Measurements from ENCODE around the gene POLA1.
"Not testable (repeated sequence)": the region's sequence is repeated elsewhere in the genome, so short reads cannot be mapped to it uniquely, and the experiment has no call there.

Gene POLA1

DNA sequence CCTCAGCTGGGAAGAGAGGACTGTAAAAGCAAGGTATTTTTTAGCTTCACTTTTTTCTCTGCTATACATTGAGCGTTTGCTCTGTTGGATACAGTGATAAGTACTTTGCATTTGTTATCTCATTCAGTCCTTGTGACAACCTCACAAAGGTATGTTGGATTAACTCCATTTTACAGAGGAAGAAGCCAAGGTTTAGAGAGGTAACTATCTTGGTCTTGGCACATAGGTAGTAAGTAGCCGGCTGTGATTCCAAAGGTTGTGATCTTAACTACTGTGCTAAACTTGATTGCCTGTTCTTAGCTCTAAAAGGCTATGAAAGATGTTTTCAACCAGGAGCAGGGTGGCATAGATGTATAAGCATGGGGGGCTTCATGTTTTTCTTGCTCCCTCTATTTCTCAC, 134.4 kb downstream of the POLA1 start:
- no peak for DNase-seq

DNA sequence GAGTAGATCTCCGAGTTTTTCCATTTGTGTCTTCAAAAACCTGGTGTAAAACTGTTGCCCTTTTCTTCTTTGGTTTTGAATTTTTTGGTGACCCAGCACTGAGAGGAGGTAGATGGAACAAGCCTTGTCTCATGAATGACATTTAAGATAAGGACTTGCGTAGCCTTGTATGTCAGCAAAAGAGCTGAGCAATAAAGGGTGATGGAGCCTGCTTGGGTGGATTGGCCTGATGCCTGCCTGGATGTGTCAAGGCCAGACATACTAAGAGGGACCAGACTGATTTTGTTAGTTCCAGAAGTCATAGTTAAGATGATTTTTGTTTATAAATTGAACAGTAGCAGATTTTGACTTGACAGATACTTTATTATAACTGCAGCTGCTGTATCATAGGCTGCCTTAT, 134.9 kb downstream of the POLA1 start:
- DNase-seq = no peak

DNA sequence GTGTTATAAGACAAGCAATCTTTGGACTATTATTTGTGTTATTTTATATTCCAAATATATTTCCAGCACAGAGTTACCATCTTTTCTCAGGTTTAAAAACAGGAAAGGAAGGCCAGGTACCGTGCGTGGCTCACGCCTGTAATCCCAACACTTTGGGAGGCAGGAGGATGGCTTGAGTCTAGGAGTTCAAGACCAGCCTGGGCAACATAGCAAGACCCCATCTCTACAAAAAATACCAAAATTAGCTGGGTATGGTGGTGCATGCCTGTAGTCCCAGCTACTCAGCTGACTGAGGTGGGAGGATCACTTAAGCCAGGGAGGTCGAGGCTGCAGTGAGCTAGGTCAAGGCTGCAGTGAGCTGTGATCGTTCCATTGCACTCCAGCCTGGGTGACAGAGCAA, 140.0 kb downstream of the POLA1 start:
- no peak for DNase-seq

DNA sequence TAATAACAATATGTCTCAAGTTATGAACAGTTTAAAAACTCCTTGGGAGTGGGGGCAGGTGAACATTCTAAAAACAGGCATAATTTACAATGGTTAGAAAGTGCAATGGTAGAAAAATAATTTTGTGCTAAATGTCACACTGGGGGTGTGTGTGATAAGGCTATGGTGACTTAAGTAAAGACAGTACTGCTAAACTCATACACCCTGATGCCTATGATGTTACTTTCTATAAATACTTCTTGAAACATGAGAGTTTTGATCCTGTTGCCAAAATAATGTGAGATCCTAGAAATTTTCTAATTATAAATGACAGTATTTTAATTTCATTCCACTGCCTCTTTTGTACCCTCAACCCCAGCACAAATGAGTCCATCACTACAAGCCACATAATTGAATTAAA, 144.2 kb downstream of the POLA1 start:
- no peak for DNase-seq

DNA sequence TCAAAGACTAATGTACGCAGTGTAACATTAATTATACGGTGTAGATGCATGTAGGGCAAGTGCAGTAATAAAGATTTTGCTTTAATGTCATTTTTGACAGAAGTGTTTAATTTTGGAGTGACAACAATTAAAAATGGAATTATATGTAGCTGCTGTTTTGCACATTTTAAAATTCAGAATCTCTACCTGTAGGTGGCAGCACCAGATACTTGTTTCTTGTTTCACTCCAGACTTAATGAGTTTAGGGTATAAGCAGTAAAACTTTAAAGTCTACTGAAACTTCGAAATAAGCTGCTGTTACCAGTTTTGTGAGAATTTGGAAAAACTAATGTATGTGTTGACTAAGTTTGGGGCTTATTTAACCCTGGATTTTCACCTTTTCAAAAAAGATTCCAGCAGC, 144.9 kb downstream of the POLA1 start:
- DNase-seq = peak; percentile 30

DNA sequence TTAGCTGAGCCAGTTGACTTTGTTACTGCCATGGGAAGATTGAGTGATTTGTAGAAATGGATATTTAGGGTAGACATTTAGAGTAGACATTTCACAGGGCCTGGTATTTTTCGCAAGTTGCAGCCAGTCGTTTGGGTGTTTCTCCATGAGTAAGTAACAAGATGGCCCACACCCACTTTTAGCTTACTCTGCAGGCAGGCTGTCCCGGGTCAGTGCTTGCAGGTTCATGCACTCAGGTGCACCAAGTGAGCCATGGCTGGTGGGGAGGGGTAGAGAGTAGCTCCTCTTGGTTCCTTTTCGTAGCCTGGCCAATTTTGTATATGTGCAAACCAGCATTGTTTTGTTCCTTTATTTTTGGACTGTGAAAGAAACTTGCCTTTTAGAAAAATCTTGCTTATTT, 145.6 kb downstream of the POLA1 start:
- no peak for DNase-seq

DNA sequence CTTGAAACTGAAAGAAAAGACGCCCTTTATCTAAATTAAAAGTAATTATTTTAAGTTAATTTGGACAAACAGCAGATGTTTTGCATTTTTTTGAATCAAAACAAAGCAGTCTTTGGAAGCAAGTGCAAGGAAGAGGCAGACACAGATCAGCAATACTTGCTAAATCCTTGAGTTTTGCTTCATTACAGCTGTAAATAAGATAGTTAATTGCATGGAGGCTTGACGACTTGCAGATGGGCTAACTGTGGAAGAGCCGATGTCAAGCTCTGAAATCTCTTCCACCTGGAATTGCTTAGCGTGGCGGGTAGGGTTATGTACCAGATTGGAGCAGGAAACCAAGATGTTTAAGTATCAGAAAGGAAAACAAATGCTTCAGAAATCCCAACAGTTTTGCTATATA, 148.8 kb downstream of the POLA1 start:
- DNase-seq = no peak

DNA sequence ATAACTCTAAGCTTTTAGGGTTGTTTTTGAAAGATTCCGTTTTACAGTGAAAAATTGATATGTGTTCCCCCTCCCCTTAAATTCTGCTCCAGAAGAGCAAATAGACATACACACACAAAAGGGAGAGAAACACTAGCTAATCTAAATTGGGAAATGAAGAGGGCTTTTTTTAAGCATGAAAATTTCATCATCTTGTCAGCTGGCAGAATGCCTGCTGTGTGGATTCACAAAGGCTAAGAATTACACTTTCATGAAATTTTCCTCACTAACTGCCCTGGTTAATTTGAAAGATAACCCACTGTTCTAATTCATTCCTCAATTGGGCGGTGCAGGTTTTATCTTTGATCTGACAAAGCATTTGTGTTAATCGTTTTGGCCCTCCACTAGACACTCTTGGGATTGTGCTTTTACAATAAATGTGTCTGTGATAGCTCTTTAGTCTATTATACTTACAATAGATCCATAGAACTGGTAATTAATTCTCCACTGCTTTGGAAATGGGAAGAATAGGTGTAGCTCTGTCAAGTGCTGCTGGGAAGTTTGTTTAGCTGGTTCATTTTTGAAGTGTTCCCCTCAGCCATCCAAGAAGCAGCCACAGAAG, 152.9 kb downstream of the POLA1 start:
- DNase-seq = peak; percentile 89

DNA sequence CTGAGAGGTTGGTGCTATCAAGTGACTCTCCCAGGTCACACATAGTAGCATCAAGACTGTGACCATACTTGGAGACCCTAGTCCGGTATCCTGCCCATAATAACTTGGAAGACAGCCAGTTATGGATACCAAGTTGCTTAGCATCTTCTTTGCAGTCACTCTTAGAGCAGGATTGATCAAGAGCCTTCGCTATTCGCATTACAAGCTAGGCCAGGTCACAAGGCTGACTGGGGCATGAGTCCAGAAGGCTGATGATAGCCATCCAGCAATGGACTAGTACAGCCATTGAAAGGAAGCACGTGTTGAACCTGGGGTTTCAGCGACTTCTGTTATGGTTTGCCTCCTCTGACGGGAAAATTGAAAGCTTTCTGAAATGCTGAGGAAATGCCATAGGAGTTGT, 157.6 kb downstream of the POLA1 start:
- DNase-seq = no peak

DNA sequence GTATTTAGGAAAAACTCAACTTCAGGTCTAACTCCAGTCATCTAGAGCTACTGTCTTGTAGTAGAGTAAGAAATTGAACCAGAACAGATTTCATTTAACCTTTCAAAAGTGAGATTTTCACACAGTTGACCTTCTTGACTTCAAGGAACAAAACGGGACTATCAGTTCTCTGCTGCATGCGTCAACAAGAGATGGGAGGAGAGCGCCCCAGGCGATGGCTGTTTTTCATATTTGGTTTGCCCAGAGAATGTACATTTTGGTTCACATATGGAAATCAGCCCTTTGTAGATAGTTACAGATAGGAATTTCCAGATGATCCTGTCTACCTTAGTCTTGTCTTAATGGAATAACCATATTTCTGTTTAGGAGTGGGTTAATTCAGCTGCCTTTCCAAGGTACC, 158.1 kb downstream of the POLA1 start:
- no peak for DNase-seq

DNA sequence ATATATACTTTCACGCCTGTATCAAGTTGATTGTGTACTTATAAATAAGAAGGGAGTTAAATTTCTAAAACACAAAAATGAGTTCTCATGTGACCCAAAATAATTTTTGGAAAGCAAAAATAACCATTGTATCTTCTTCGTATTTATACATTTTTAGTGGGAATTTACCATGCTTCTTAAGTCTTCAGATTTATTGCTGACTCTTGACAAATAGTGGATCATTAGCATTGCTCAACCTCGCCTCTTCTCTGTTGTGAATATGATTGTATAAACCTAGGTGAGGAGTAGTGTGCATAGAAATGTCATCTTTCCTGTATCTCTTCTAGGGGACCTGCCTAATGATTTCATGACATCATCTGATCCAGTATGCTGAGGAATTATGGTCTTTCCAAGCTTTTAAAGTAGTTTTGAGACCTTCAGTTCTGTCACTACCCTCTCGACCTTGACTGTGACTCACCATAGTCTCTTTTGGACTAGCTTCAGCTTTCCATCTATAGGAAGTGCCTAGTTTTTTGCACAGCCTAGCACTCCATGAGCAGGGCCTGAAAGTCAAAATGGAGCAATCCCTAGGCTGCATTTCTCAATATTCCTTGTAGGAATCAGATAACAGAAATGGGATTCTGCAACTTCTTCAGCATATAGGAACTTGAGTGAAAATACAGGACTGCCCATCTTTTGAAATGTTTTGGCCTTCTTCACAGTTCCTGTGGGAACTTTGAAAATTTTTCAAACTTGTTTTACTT, 164.5 kb downstream of the POLA1 start:
- no peak for DNase-seq

DNA sequence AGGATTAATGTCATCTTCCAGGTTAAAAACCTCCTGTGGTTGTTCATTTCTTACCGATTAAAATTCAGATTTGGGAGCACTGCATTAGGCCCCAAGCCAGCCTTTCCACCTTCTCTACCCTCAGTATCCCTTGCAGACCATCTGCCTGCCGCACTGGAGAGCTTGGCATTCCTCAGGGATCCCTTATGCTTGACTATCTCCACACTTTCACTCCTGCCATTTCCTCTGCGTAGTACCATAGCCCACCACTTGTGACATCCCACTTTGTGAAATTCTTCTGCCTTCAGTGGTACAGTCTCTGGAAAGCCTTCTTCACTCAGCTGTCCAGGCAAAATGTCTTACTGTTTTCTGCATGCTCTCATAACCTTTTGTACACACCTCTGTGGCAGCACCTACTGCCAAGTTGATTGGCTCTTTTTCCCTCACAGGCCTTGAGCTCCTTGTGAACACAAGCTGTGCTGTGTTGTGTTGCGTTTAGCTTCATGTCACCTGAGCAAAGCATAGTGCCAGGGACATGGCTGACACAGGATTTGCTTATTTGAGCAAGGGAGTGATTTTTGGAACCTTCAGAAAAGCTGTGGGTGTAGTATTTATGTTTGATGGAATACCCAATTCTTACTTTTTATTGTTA, 165.6 kb downstream of the POLA1 start:
- no peak for DNase-seq

DNA sequence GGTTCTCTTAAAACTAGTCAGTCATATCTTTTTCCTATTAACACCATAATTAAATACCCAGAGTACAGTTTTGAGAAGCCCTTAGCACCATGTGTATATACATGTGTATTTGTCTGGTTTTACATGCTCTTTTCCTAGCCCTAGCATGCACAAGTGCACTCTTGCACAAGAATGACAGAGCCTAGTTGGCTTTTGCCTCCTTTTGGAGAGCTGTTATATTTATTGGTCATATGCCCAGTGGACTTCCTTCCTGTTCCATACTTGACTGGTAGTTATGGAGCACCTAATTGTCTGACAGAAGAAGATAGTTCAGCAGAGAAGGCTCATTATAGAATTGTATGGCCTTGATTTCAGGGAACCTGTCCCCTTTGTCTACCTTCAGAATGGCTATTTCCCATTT, 166.4 kb downstream of the POLA1 start:
- no peak for DNase-seq

DNA sequence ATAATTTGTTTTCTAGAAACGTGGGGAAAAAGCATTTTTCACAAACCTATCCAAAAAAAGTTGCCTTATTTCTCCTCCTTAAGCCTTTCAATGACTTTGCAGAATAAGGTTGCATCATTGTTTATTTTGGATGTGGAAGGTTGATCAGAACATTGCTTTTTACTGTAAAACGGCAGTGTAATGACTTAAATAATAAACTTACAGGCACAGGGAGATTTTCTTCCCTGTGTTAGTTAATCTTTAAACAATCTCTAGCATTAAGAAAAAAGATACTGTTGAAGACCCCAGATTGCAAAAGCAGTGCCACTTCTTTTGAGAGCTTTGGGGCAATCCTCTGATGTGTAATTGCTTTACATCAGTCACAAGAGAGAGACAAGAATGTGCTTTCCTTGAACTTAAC, 168.6 kb downstream of the POLA1 start:
- no peak for DNase-seq

DNA sequence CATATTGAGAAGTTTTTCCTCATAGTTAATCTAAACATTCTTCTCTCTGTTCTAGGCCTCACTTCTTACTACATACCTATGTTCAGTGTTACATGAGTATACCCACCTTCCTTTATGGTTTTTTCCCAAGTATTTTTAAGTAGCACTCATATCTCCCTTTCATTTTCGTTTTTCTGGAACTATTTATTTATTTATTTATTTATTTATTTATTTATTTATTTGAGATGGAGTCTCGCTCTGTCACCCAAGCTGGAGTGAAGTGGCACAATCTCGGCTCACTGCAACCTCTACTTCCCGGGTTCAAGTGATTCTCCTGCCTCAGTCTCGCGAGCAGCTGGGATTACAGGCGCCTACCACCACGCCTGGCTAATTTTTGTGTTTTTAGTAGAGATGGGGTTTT, 170.1 kb downstream of the POLA1 start:
- DNase-seq = not testable (repeated sequence)

DNA sequence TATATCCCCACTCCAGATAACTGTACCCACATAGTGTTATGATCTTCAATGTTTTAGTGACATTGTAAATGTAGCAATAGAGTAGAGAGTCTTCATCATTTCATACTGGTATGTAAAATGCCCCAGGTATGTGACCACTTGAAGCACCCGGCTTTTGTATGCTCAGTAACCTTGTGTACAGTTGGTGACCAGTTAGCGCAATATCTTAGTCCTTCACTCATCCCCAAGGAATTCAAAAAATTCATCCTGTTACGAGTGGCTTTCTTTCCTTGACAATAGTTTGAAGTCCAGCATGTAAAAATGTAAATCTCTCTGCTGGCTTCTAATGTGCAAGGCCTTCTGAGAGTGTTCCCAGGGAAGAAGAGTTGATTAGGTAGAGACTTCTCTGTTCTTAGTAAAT, 176.4 kb downstream of the POLA1 start:
- no peak for DNase-seq

DNA sequence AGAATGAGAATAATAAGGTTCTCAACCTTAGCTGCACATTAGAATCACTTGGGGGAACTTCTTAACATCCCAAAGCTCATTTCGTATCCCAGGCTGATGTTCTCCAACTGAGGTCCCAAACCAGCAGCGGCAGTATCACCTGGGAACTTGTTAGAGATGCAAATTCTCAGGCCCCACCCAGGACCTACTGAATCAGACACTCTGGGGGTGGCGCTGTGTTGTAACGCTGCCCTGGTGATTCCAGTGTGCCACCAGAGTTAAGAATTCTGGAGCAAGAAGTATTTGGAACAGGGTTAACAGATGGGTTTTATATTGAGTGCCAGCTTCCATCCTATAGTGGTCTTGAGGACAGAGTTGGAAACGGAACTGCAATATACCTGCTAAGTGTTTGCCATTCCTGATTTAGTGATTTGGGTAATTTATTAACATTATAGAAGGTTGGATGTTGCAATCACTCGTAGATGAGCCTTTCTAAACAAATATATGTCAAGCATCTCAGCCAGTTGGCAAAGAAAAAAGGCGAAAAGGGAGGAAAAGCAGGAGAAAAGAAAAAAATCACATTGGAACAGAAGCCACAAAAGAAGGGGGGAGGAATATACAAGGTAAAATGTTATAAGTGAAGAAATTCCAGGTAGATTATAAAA, 181.0 kb downstream of the POLA1 start:
- DNase-seq = no peak

DNA sequence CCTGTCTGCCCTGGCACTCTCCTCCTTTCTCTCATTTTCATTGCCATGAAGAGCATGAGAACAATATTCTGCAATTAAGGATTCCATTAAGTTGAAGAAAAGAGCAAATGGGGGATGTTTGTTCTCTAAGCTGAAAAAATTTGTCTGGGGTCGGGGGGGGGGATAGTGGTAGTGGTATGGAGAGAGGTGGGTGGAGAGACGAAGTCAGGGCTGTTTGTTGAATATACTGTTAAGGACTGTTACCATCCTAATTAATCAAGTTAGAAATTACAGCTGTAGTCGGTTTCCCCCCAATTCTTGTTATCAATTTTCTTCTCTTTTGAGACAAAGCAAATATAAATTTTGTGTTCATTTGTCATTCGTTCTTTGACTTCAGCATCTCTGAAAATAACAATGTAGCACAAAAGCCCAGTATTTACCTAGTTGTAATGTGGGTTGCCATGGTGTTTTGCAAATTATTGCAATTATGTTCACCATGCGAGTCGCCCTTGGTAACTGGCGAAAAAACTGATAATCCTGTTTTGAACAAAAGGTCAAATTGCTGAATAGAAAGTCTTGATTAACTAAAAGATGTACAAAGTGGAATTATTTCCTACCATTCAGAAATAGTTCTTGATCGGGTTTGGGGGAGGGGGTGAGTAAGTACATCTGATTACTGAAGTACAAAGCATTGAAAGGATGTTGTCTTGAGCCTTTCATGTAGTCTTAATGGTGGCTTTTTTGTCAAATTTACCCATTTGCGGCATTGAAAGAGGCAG, 183.0 kb downstream of the POLA1 start:
- peak; percentile 85 for DNase-seq

DNA sequence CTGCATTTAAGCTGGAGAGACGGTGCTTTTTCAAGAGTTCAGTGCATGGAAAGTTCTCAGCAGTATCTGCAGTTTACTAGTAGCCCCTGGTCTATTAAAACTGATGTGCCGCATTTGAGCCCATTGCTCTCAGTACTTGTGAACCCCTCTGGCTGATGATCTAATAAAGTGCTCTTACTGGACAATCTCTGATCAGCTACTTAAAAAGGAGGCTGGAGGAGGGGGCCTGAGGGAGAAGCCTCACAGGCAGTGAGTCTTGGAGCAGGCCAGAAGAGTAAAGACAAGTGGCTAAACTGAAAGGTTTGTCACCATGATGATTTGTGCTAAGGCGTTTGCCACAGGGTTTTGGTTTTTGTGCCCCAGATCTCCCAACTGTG, 183.6 kb downstream of the POLA1 start:
- no peak for DNase-seq

DNA sequence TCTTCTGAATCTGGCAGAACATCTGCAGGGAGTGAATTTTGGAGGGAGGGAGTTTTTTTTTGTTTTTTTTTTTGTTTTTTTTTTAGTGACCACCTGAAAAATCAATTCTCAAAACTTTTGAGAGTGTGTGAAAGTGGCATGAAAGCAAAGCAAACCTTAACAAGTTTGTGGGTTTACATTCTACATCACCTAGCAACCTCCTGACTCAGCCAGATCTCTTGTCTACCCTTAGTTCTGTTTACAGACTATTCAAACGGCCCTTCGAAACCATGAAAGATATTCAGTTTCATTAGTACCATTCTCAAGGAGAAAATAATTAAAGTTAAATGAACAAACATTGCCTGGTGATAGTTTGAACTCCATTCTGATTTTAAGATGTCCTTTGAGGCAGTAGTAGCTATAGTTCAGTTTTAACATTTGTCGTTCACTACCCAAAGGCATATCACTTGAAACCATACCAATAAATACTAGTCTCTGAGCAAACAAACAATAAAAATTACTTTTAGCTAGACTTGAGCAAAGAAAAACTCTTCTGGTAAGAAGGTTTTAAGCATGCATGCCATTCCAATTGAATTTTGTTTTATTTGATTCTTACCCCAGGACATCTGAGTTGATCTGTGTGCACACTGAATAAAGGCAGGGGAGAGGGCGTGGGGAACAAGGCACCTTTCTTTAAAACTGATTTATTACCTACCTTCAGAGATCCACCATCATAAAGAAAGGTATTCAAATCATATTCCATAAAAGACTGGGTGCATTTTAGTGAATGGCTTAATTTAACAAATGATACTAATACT, 184.3 kb downstream of the POLA1 start:
- DNase-seq = peak; percentile 18

DNA sequence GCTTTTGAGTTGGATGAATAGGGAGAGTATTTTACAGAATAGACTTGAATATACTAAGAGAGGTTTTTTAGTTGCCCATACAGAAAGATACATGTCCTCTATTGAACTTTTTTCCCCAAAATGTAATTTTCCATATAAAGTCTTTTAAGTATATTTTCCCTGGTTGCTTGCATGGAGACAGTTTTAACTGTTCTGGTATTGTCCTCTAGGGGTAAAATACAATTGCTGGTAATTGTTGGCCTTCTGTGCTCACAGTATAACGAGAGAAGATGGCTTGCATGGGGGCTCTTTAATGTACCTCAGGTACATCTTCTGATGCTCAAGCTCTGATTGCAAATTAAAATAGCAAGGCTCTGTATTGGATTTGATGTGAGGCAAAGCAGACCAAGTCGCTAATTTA, 186.0 kb downstream of the POLA1 start:
- DNase-seq = no peak

DNA sequence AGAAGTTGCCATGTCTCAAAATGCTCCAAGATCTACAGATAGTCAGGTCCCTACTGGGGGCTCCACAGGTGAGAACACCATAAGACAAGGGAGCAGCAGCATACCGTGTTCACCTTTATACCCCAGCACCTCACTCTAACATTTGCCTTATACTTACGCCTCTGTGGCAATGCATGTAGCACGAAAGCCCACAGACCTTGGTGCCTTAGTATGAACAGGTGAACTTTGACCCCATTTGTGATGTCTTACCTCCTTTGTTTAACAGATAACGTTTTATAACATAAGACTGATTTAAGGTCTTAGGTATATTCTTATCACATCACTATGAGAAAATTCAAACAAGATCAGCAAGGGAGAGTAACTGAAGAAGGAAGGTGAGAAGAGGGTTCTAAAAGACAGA, 193.2 kb downstream of the POLA1 start:
- DNase-seq = no peak

DNA sequence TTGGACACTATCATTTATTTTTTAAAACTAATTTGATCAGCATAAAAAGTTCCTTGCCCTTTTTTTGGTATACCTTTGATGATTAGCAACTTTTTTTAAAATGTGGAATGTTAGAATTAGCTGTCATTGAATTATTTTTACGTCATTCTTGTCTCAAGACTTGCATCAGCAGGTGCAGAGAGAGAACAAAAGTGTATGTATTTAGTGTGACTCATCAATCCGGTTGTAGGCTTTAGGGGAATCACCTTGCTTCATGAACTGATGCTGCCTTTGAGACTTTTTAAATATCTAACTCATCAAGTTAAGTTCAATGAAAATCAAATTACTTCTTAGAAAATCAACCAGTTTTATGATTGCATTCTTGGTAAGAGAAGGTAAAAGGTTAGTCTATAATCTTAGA, 197.0 kb downstream of the POLA1 start:
- peak; percentile 60 for DNase-seq
